H1 (cell line): ENCODE results near the gene SNX25. TPM values are rescaled to one million over a fixed set of nuclear protein-coding genes. Genes with fewer than 3 reads are reported as not detected.
A peak's percentile ranks its signal among the peaks of the same experiment; 100 is the strongest.

Experiments used
- CTCF ChIA-PET: fragments of 300-600 bp; sonication (Branson Sonifier 250); formaldehyde crosslinking; loops from one replicate; lab custom pipeline; 2021; ENCODE audit not compliant: partially characterized antibody; lab: Charles Lee
- POLR2A ChIA-PET: fragments of 300-600 bp; sonication (Branson Sonifier 250); formaldehyde crosslinking; loops from one replicate; lab custom pipeline; 2021; ENCODE audit warnings: inconsistent platforms; ENCODE audit not compliant: partially characterized antibody; lab: Charles Lee
- DNase-seq, 2 experiments: peaks; one replicate each; pipeline versions ENCODE4 v3.0.0 to v3.0.0-alpha.2; 2010 to 2022; ENCODE audit warnings: low spot score in 2 of 2, low read depth in 1 of 2, mixed read lengths in 1 of 2
- FAIRE-seq: peaks from 2 replicates; lab custom pipeline; 2011; peaks lifted over from hg19 to GRCh38; lab: Jason Lieb, UNC
- H2AFZ ChIP-seq: 2 replicates; pipeline ENCODE4 v1.8.1; 2012; ENCODE audit warnings: low read length, inconsistent platforms
- H2AK5ac ChIP-seq: 2 replicates; pipeline ENCODE4 v1.6.1; 2013; ENCODE audit warnings: low read depth, low read length
- H2BK120ac ChIP-seq: replicated peaks from 2 replicates; pipeline ENCODE3; 2013; ENCODE audit warnings: low read depth, low read length, inconsistent platforms
- H2BK12ac ChIP-seq: 2 replicates; pipeline ENCODE4 v1.6.1; 2013; ENCODE audit warnings: low read depth, low read length
- H2BK15ac ChIP-seq: 2 replicates; pipeline ENCODE4 v1.6.1; 2013; ENCODE audit warnings: low read length
- H2BK20ac ChIP-seq: 2 replicates; pipeline ENCODE4 v1.6.1; 2013; ENCODE audit warnings: low read length
- H2BK5ac ChIP-seq: 2 replicates; pipeline ENCODE4 v1.6.1; 2013; ENCODE audit warnings: low read depth, low read length
- H3K14ac ChIP-seq: 2 replicates; pipeline ENCODE4 v1.6.1; 2013; ENCODE audit warnings: inconsistent platforms; ENCODE audit not compliant: insufficient read length
- H3K18ac ChIP-seq: 2 replicates; pipeline ENCODE4 v1.6.1; 2013; ENCODE audit warnings: low read length; ENCODE audit errors: extremely low read depth
- H3K23ac ChIP-seq: 2 replicates; pipeline ENCODE4 v1.6.1; 2013; ENCODE audit warnings: inconsistent platforms; ENCODE audit not compliant: insufficient read length
- H3K23me2 ChIP-seq: 2 replicates; pipeline ENCODE4 v1.6.1; 2013; ENCODE audit warnings: low read depth, low read length
- H3K27ac ChIP-seq: 2 replicates; pipeline ENCODE4 v1.6.1; 2011; ENCODE audit warnings: low read depth, low read length, inconsistent platforms
- H3K27me3 ChIP-seq, 4 experiments: replicated peaks in 1 of 4; 1 replicate in 1 of 4; 2 replicates in 3 of 4; pipeline versions ENCODE4 v1.6.1 to v1.8.1; 2011 to 2013; ENCODE audit warnings: low read length in 3 of 4, mild to moderate bottlenecking in 3 of 4, inconsistent platforms in 2 of 4, mixed read lengths in 2 of 4, moderate library complexity in 1 of 4; ENCODE audit not compliant: control insufficient read depth in 3 of 4, insufficient read depth in 3 of 4; ENCODE audit errors: extremely low read depth in 1 of 4
- H3K36me3 ChIP-seq, 4 experiments: 2 replicates each; pipeline versions ENCODE4 v1.6.1 to v1.8.1; 2011 to 2013; ENCODE audit warnings: mild to moderate bottlenecking in 4 of 4, low read length in 3 of 4, moderate library complexity in 2 of 4, control low read depth in 1 of 4, inconsistent platforms in 1 of 4; ENCODE audit not compliant: insufficient read depth in 4 of 4, control insufficient read depth in 2 of 4
- H3K4ac ChIP-seq: replicated peaks from 2 replicates; pipeline ENCODE3; 2013; ENCODE audit warnings: low read length, low read depth, mixed read lengths, inconsistent platforms; ENCODE audit not compliant: insufficient read length
- H3K4me1 ChIP-seq, 4 experiments: replicated peaks in 1 of 4; 1 replicate in 1 of 4; 2 replicates in 3 of 4; pipeline versions ENCODE4 v1.6.1 to v1.8.1; 2011 to 2013; ENCODE audit warnings: low read length in 3 of 4, inconsistent platforms in 2 of 4, mixed read lengths in 1 of 4; ENCODE audit not compliant: insufficient read depth in 4 of 4, control insufficient read depth in 3 of 4
- H3K4me2 ChIP-seq, 2 experiments: 2 replicates each; pipeline versions ENCODE4 v1.6.1 to v1.8.1; 2011 to 2013; ENCODE audit warnings: low read depth in 2 of 2, low read length in 2 of 2, control low read depth in 1 of 2, inconsistent platforms in 1 of 2, mild to moderate bottlenecking in 1 of 2; ENCODE audit not compliant: insufficient read depth in 1 of 2
- H3K4me3 ChIP-seq, 4 experiments: fragments of 200-600, 300-600 bp in 1 of 4; sonication (generic), shearing (Covaris generic), sonication (Bioruptor Twin) in 1 of 4; 2 replicates each; pipeline versions ENCODE4 v1.5.1 to v1.8.1; 2011 to 2016; ENCODE audit warnings: low read length in 4 of 4, low read depth in 3 of 4, control low read depth in 2 of 4, inconsistent platforms in 2 of 4, mild to moderate bottlenecking in 2 of 4, mixed read lengths in 1 of 4, moderate library complexity in 1 of 4; ENCODE audit not compliant: insufficient read depth in 2 of 4; ENCODE audit errors: extremely low read depth in 1 of 4
- H3K56ac ChIP-seq: replicated peaks from 2 replicates; pipeline ENCODE3; 2013; ENCODE audit warnings: low read depth, mild to moderate bottlenecking, mixed read lengths, low read length, inconsistent platforms; ENCODE audit not compliant: insufficient read length
- H3K79me1 ChIP-seq: 2 replicates; pipeline ENCODE4 v1.6.1; 2013; ENCODE audit warnings: low read depth, low read length, control low read depth
- H3K79me2 ChIP-seq, 2 experiments: 2 replicates each; pipeline versions ENCODE4 v1.6.1 to v1.8.1; 2012 to 2013; ENCODE audit warnings: low read length in 2 of 2, mild to moderate bottlenecking in 2 of 2, inconsistent platforms in 1 of 2; ENCODE audit not compliant: insufficient read depth in 2 of 2, control insufficient read depth in 1 of 2
- H3K9ac ChIP-seq, 4 experiments: replicated peaks in 1 of 4; 1 replicate in 1 of 4; 2 replicates in 3 of 4; pipeline versions ENCODE4 v1.6.1 to v1.8.1; 2011 to 2013; ENCODE audit warnings: low read depth in 3 of 4, low read length in 3 of 4, control low read depth in 2 of 4, mild to moderate bottlenecking in 2 of 4, moderate library complexity in 2 of 4, inconsistent platforms in 1 of 4; ENCODE audit errors: extremely low read depth in 1 of 4
- H3K9me3 ChIP-seq, 2 experiments: 2 replicates each; pipeline versions ENCODE4 v1.6.1 to v1.8.1; 2012 to 2013; ENCODE audit warnings: mild to moderate bottlenecking in 2 of 2, moderate library complexity in 2 of 2, control low read depth in 1 of 2, inconsistent platforms in 1 of 2, low read depth in 1 of 2, low read length in 1 of 2, mixed read lengths in 1 of 2; ENCODE audit not compliant: insufficient read depth in 2 of 2
- H4K20me1 ChIP-seq, 2 experiments: replicated peaks in 1 of 2; 2 replicates each; pipeline versions ENCODE3 to v1.8.1; 2011 to 2013; ENCODE audit warnings: inconsistent platforms in 2 of 2, low read length in 2 of 2, mild to moderate bottlenecking in 1 of 2; ENCODE audit not compliant: insufficient read depth in 2 of 2, control insufficient read depth in 1 of 2
- H4K5ac ChIP-seq: 2 replicates; pipeline ENCODE4 v1.6.1; 2013; ENCODE audit warnings: low read length, low read depth, mixed read lengths, inconsistent platforms; ENCODE audit not compliant: insufficient read length
- H4K8ac ChIP-seq: 2 replicates; pipeline ENCODE4 v1.8.0; 2013; ENCODE audit warnings: mild to moderate bottlenecking, moderate library complexity, low read length, inconsistent platforms; ENCODE audit not compliant: insufficient read depth; ENCODE audit errors: extremely low read depth
- H4K91ac ChIP-seq: replicated peaks from 2 replicates; pipeline ENCODE3; 2013; ENCODE audit warnings: low read length, mixed read lengths, inconsistent platforms; ENCODE audit not compliant: insufficient read length
- BACH1 ChIP-seq: IDR thresholded peaks from 2 replicates; pipeline ENCODE4 v1.6.1; 2012; ENCODE audit warnings: low read length, improper control_type of control experiment
- CBX5 ChIP-seq: fragments of 300-800, 300-1000 bp; sonication (generic); IDR thresholded peaks from 2 replicates; pipeline ENCODE4 v1.7.1; 2016; ENCODE audit warnings: antibody characterized with exemption, low read length, low read depth
- GTF2F1 ChIP-seq: IDR thresholded peaks from 2 replicates; pipeline ENCODE4 v1.6.1; 2012; ENCODE audit warnings: low read depth, low read length, improper control_type of control experiment, borderline replicate concordance
- JUND ChIP-seq: IDR thresholded peaks from 2 replicates; pipeline ENCODE4 v1.6.1; 2011; ENCODE audit warnings: mild to moderate bottlenecking, improper control_type of control experiment, low read length
- MAFK ChIP-seq: IDR thresholded peaks from 2 replicates; pipeline ENCODE4 v1.6.1; 2012; ENCODE audit warnings: low read depth, mild to moderate bottlenecking, improper control_type of control experiment, low read length
- POLR2AphosphoS5 ChIP-seq: IDR thresholded peaks from 2 replicates; pipeline ENCODE4 v1.6.1; 2011; ENCODE audit warnings: low read depth, low read length
- RXRA ChIP-seq: IDR thresholded peaks from 2 replicates; pipeline ENCODE4 v1.6.1; 2011; ENCODE audit warnings: low read depth, mild to moderate bottlenecking, low read length, moderate library complexity; ENCODE audit not compliant: insufficient read depth
- SIX5 ChIP-seq: IDR thresholded peaks from 2 replicates; pipeline ENCODE4 v1.6.1; 2011; ENCODE audit warnings: mild to moderate bottlenecking, low read depth, low read length
- SP1 ChIP-seq: IDR thresholded peaks from 2 replicates; pipeline ENCODE4 v1.6.1; 2011; ENCODE audit warnings: low read depth, low read length
- TEAD4 ChIP-seq: IDR thresholded peaks from 2 replicates; pipeline ENCODE4 v1.6.1; 2012; ENCODE audit warnings: low read depth, low read length, inconsistent platforms, mixed read lengths
- WGBS, 2 experiments: shearing (Covaris generic) in 1 of 2; methylation state at CpG; one replicate each; pipeline versions ENCODE4 v1.1.6 to v1.1.7; 2013 to 2015; ENCODE audit warnings: low lambda C conversion rate in 2 of 2, mixed read lengths in 2 of 2, inconsistent platforms in 1 of 2, low coverage in 1 of 2, missing lambda C conversion rate in 1 of 2; ENCODE audit not compliant: insufficient replicate concordance in 2 of 2, insufficient coverage in 1 of 2, insufficient read length in 1 of 2; ENCODE audit errors: extremely low coverage in 1 of 2, missing lambda C conversion rate in 1 of 2; 5-methylcytosine and 5-hydroxymethylcytosine counted together
- polyA plus RNA-seq, 7 experiments: library from polyadenylated mRNA; depleted of rRNA in 3 of 7; stranded (reverse) in 5 of 7; unstranded in 2 of 7; fragments of >200 nt in 5 of 7; fragments of 200-250 nt in 2 of 7; gene quantifications; 1 replicate in 5 of 7; 2 replicates in 1 of 7; 4 replicates in 1 of 7; pipeline versions ENCODE4 v1.2.1 to v1.2.3, GENCODE V29; 2011 to 2013; ENCODE audit warnings: missing spikeins in 2 of 7, mixed read lengths in 2 of 7
- total RNA-seq: library from RNA; stranded (reverse); fragmentation: NEBNext Ultra II Directional; extraction: Animal tissue kit (Norgen Biotek cat#: 25700); gene quantifications from 2 replicates; pipeline ENCODE4 v1.2.1, GENCODE V29; 2021
- TF ChIP-seq, protein P1 (sequence below): IDR thresholded peaks from 2 replicates; pipeline ENCODE4 v1.6.1; 2011; ENCODE audit warnings: low read depth, mild to moderate bottlenecking, low read length; ENCODE audit not compliant: insufficient read depth

Gene SNX25
- total and polyA plus RNA-seq, 2 of the 8 experiments (the other 6 are each of a cell fraction or from before 2014, with no cell fraction given) = 5.4 to 19.9 TPM

DNA sequence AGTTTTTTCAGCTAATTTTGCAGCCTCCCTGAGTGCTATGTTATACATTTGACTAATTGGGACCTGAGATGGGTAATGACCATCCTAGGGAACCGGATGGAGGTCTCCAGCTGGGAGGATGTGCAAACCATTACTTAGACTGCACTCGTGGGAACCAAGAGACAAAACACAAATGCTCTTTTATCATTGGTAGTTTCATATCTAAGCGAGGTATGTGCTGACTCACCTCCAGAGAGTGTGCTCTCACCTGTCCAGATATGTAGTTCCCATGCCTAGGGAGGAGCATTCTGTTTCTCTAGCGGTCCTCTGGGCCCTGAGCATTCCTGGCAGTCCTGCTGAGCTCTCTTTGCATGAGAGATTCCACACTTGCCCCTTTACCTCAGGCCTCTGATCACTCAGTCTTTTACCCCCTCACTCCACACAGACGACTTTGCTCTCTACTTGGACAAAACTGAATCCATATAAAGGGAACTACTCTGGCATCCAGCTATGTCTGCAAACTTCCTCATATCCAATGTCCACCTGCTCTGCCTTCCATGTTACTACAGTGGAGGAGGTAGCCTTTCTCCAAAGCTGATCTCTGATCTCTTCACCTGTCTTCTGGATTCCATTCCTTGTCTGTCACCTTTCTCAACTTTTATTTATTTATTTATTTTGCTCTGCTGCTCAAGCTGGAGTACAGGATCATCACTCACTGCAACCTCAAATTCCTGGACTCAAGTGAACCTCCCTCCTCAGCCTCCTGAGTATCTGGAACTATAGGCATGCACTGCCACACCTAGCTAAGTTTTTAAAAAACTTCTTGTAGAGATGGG, 97.9 kb downstream of the SNX25 start:
- Histone ChIP-seq H3K4me3 (peak overlapping the region in 1 of 4 experiments; percentile 5; a peak in 1 of 8 replicates), H4K20me1 (no peaks in the 10 kb centered on the region), H3K4me1 (peaks cover 12 to 27% (median 20%) of the 10 kb centered on the region in 4 experiments), H3K9me3 (no peaks in the 10 kb centered on the region), H2BK120ac (peak overlapping the region; percentile 74), H2BK15ac (no peak overlapping the region), H4K91ac (peak overlapping the region; percentile 37), H3K79me1 (no peaks in the 10 kb centered on the region), H3K56ac (no peak overlapping the region), H3K14ac (no peak overlapping the region), H3K27me3 (no peaks in the 10 kb centered on the region), H3K4ac (peak overlapping the region; percentile 6), H3K23ac (no peak overlapping the region), H3K9ac (no peak overlapping the region), H3K36me3 (peaks cover 2 to 19% (median 11%) of the 10 kb centered on the region in 4 experiments; a peak in 6 of 8 replicates), H3K18ac (peak overlapping the region; percentile 17), H2BK5ac (peak overlapping the region; percentile 5; the same call in 1 of the 2 replicates), H3K23me2 (no peaks in the 10 kb centered on the region), H2BK20ac (peak overlapping the region; percentile 3; the same call in 1 of the 2 replicates), H2AFZ (no peak overlapping the region), H2BK12ac (peak overlapping the region; percentile 78), H3K4me2 (peak overlapping the region; percentile 28 to 65; a peak in 3 of 4 replicates), H2AK5ac (0 out of 2 replicates have a peak overlapping the region, but pooled peaks have one; percentile 54), H3K27ac (peak overlapping the region; percentile 74), H3K79me2 (0 out of 4 replicates have a peak, but pooled peaks cover 0 to 4% of the 10 kb centered on the region in 2 experiments), H4K5ac (peak overlapping the region; percentile 61), H4K8ac (no peak overlapping the region; the same call in 1 of the 2 replicates)
- 59% methylated on average over 5 of the region's 5 CpGs; no CpG with 5 or more reads in 1 of the 2 experiments for WGBS, 2 experiments
- peak; percentile 45 for FAIRE-seq
- CTCF ChIA-PET = interaction anchor here (1.3 to 1.9 kb wide), 3 partner anchors 16 to 24 kb away, joined by 4 to 6 read pairs (median 4); no protein-coding TSS in a partner anchor
- peak in 1 of 2 experiments; percentile 19 for DNase-seq
- POLR2A ChIA-PET = interaction anchor here (0.6 to 1.6 kb wide), 6 partner anchors 9 to 164 kb away, joined by 3 to 5 read pairs (median 3); partner anchors contain the start of genes ANKRD37, SLC25A4 and SNX25
- TF ChIP-seq BACH1 = peak; percentile 41; the same call in 1 of the 2 replicates
- peak; percentile 35; the same call in 1 of the 2 replicates for TF ChIP-seq MAFK
- TF ChIP-seq, protein P1, sequence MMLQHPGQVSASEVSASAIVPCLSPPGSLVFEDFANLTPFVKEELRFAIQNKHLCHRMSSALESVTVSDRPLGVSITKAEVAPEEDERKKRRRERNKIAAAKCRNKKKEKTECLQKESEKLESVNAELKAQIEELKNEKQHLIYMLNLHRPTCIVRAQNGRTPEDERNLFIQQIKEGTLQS = no peak
- TF ChIP-seq SIX5 = no peak
- TF ChIP-seq TEAD4 = peak; percentile 57; the same call in 1 of the 2 replicates
- TF ChIP-seq JUND = 0 out of 2 replicates have a peak, but pooled peaks have one; percentile 32
- TF ChIP-seq RXRA = no peak
- no peak for TF ChIP-seq GTF2F1
- TF ChIP-seq POLR2AphosphoS5 = no peak
- TF ChIP-seq CBX5 = no peak
- TF ChIP-seq SP1 = 0 out of 2 replicates have a peak, but pooled peaks have one; percentile 7
